ENCODE results near the gene FAM13A.
A peak's percentile ranks its signal among the peaks of the same experiment; 100 is the strongest.

The FAM13A gene

GRCh38 chr4:88720451-88721428, 336.2 kb downstream of the FAM13A start:
- no peak for DNase-seq (ENCODE audit: low spot score)

- DNase-seq (ENCODE audit: low spot score): no peak
These were observed 337.6 kb downstream of the FAM13A start for GRCh38 chr4:88719381-88719780.

GRCh38 chr4:88718098-88718497, 338.9 kb downstream of the FAM13A start:
- DNase-seq (ENCODE audit: low spot score): no peak

- DNase-seq (ENCODE audit: low spot score): no peak
These were observed 343.2 kb downstream of the FAM13A start for GRCh38 chr4:88713782-88714181.

- DNase-seq (ENCODE audit: low spot score): no peak
These were observed 347.0 kb downstream of the FAM13A start for GRCh38 chr4:88709989-88710388.

GRCh38 chr4:88706574-88706973, 350.4 kb downstream of the FAM13A start:
- no peak for DNase-seq (ENCODE audit: low spot score)

GRCh38 chr4:88705805-88706492, 351.0 kb downstream of the FAM13A start:
- DNase-seq (ENCODE audit: low spot score): no peak

GRCh38 chr4:88705223-88705622, 351.8 kb downstream of the FAM13A start:
- DNase-seq (ENCODE audit: low spot score): no peak

- no peak for DNase-seq (ENCODE audit: low spot score)
These were observed 354.2 kb downstream of the FAM13A start for GRCh38 chr4:88702782-88703181.

GRCh38 chr4:88698519-88698918, 358.5 kb downstream of the FAM13A start:
- no peak for DNase-seq (ENCODE audit: low spot score)

GRCh38 chr4:88697588-88698329, 359.2 kb downstream of the FAM13A start, which contains the start of gene NAP1L5:
TSS of gene NAP1L5 (minus strand) at chr4:88697829. CDS start at chr4:88697754, 75 bp downstream.
- peak; percentile 54 for DNase-seq (ENCODE audit: low spot score)

GRCh38 chr4:88697141-88697540, 359.8 kb downstream of the FAM13A start:
- no peak for DNase-seq (ENCODE audit: low spot score)

GRCh38 chr4:88696630-88697029, 360.4 kb downstream of the FAM13A start:
- no peak for DNase-seq (ENCODE audit: low spot score)

- DNase-seq (ENCODE audit: low spot score): no peak
These were observed 363.2 kb downstream of the FAM13A start for GRCh38 chr4:88693792-88694191.

GRCh38 chr4:88690355-88690754, 366.6 kb downstream of the FAM13A start:
- no peak for DNase-seq (ENCODE audit: low spot score)

GRCh38 chr4:88681209-88681608, 375.8 kb downstream of the FAM13A start:
- no peak for DNase-seq (ENCODE audit: low spot score)

Data from activated CD4-positive, alpha-beta T cell treated with anti-CD3 and anti-CD28 coated beads, Interleukin-2, Interleukin-4, amounts not matched to agents 100 ng/mL and 50 ng/mL, durations not matched to agents 16 hours and 8 hours (primary cell).